K562 (cell line): ENCODE results near the gene ACSS2. TPM values are rescaled to one million over a fixed set of nuclear protein-coding genes. Genes with fewer than 3 reads are reported as not detected.

ENCODE experiments used
- ATAC-seq: fragments of 200-7000 bp; cut with Tn5 transposase; 3 replicates; pipeline ENCODE4 v1.9.1; 2020; ENCODE audit warnings: moderate library complexity
- BruUV-seq: library from RNA; stranded (reverse); fragments of 400-500 nt; replicated peaks from 2 replicates; lab custom pipeline; 2021; lab: Mats Ljungman, UMichigan
- CTCF ChIA-PET: fragments of 300-600 bp; formaldehyde crosslinking; extraction: SDS; loops from one replicate; lab custom pipeline; 2021; ENCODE audit warnings: low intra/inter-chr PET ratio; lab: Yijun Ruan, JAX
- POLR2A ChIA-PET: fragments of 300-600, 350-650 bp; sonication (Branson Sonifier 250); formaldehyde crosslinking; extraction: SDS; loops from one replicate; lab custom pipeline; 2021; ENCODE audit warnings: antibody characterized with exemption, inconsistent platforms; lab: Yijun Ruan, JAX
- DNase-seq, 4 experiments: peaks; one replicate each; pipeline versions ENCODE4 v3.0.0 to v3.0.0-alpha.2; 2011 to 2018; ENCODE audit warnings: low spot score in 3 of 4, mixed read lengths in 3 of 4; ENCODE audit errors: extremely low read depth in 1 of 4
- FAIRE-seq: peaks from 2 replicates; lab custom pipeline; 2011; peaks lifted over from hg19 to GRCh38; lab: Jason Lieb, UNC
- H2AFZ ChIP-seq: 2 replicates; pipeline ENCODE4 v1.6.0; 2011; ENCODE audit warnings: low read depth, low read length, control low read depth, inconsistent platforms
- H3K27ac ChIP-seq: fragments of 200-600 bp; 3 replicates; pipeline ENCODE4 v1.8.0; 2011; ENCODE audit warnings: low read depth, mild to moderate bottlenecking, control low read depth, inconsistent platforms, low read length, moderate library complexity, mixed read lengths; ENCODE audit errors: extremely low read depth
- H3K27me3 ChIP-seq, 2 experiments: fragments of 300-600 bp in 1 of 2; 2 replicates in 1 of 2; 3 replicates in 1 of 2; pipeline versions ENCODE4 v1.6.0 to v1.8.0; 2011; ENCODE audit warnings: inconsistent platforms in 2 of 2, low read length in 2 of 2, mild to moderate bottlenecking in 1 of 2, mixed read lengths in 1 of 2, moderate library complexity in 1 of 2; ENCODE audit not compliant: control insufficient read depth in 2 of 2, insufficient read depth in 2 of 2
- H3K36me3 ChIP-seq: fragments of 300-600 bp; 3 replicates; pipeline ENCODE4 v1.8.0; 2011; ENCODE audit warnings: mild to moderate bottlenecking, low read length, inconsistent platforms; ENCODE audit not compliant: control insufficient read depth, insufficient read depth
- H3K4me1 ChIP-seq, 2 experiments: fragments of 200-600 bp in 1 of 2; replicated peaks in 1 of 2; 2 replicates in 1 of 2; 3 replicates in 1 of 2; pipeline versions ENCODE4 v1.5.1 to v1.8.0; 2011; ENCODE audit warnings: inconsistent platforms in 2 of 2, low read length in 2 of 2, mild to moderate bottlenecking in 1 of 2, mixed read lengths in 1 of 2, moderate library complexity in 1 of 2; ENCODE audit not compliant: control insufficient read depth in 2 of 2, insufficient read depth in 2 of 2
- H3K4me2 ChIP-seq: 2 replicates; pipeline ENCODE4 v1.6.1; 2011; ENCODE audit warnings: low read length, control low read depth, inconsistent platforms, mixed read lengths; ENCODE audit not compliant: insufficient read depth
- H3K4me3 ChIP-seq: fragments of 200-600 bp; sonication (generic), shearing (Covaris generic); 2 replicates; pipeline ENCODE4 v1.5.1; 2016; ENCODE audit warnings: control low read depth, inconsistent platforms
- H3K79me2 ChIP-seq: fragments of 200-600 bp; 3 replicates; pipeline ENCODE4 v1.8.0; 2011; ENCODE audit warnings: low read length, inconsistent platforms; ENCODE audit not compliant: control insufficient read depth, insufficient read depth
- H3K9ac ChIP-seq, 2 experiments: 2 replicates each; pipeline versions ENCODE4 v1.6.0 to v1.6.1; 2011; ENCODE audit warnings: low read depth in 2 of 2, low read length in 2 of 2, control low read depth in 1 of 2, inconsistent platforms in 1 of 2, mild to moderate bottlenecking in 1 of 2, mixed read lengths in 1 of 2; ENCODE audit not compliant: insufficient read depth in 1 of 2
- H3K9me1 ChIP-seq: one replicate; pipeline ENCODE4 v1.6.0; 2011; ENCODE audit warnings: inconsistent platforms, mild to moderate bottlenecking, low read length, moderate library complexity; ENCODE audit not compliant: control insufficient read depth, insufficient read depth
- H3K9me3 ChIP-seq: replicated peaks from 2 replicates; pipeline ENCODE4 v1.5.1; 2011; ENCODE audit warnings: low read depth, low read length, inconsistent platforms; ENCODE audit not compliant: control insufficient read depth, insufficient read depth
- H4K20me1 ChIP-seq: replicated peaks from 2 replicates; pipeline ENCODE4 v1.6.1; 2011; ENCODE audit warnings: low read length, inconsistent platforms, mixed read lengths; ENCODE audit not compliant: control insufficient read depth, insufficient read depth
- ETV6 ChIP-seq, 3 experiments: fragments of 150-350 bp in 1 of 3; sonication (generic) in 1 of 3; formaldehyde crosslinking in 1 of 3; IDR thresholded peaks; 2 replicates each; pipeline versions ENCODE4 v1.6.1 to v1.8.0; 2014 to 2022; ENCODE audit warnings: borderline replicate concordance in 2 of 3, low read depth in 2 of 3, antibody characterized with exemption in 1 of 3, low read length in 1 of 3, mild to moderate bottlenecking in 1 of 3, missing genetic modification reagents in 1 of 3
- NCOA2 ChIP-seq, 2 experiments: fragments of 450-650 bp; IDR thresholded peaks; 2 replicates each; pipeline ENCODE4 v1.6.1; 2018; ENCODE audit warnings: mild to moderate bottlenecking in 2 of 2, moderate library complexity in 1 of 2; ENCODE audit not compliant: partially characterized antibody in 2 of 2
- RBM25 ChIP-seq: fragments of 200-400 bp; formaldehyde crosslinking; IDR thresholded peaks from 2 replicates; pipeline ENCODE4 v1.6.1; 2018; ENCODE audit warnings: low read length, low read depth, moderate library complexity; ENCODE audit not compliant: severe bottlenecking
- RNF2 ChIP-seq: sonication (generic); IDR thresholded peaks from 2 replicates; pipeline ENCODE4 v1.6.1; 2016
- SUPT5H ChIP-seq: fragments of 450-650 bp; IDR thresholded peaks from 2 replicates; pipeline ENCODE4 v1.6.1; 2016
- ZNF121 ChIP-seq: sonication (generic); formaldehyde crosslinking; conservative IDR thresholded peaks from 2 replicates; pipeline ENCODE4 v1.8.0; 2022; ENCODE audit warnings: missing genetic modification reagents
- ZNF75A ChIP-seq: fragments of 450-650 bp; formaldehyde crosslinking; IDR thresholded peaks from 2 replicates; pipeline ENCODE4 v1.4.0; 2020; ENCODE audit warnings: mild to moderate bottlenecking
- WGBS: fragments of 100-300 bp; shearing (Covaris generic); methylation state at CpG from one replicate; pipeline ENCODE4 v1.1.6; 2016; ENCODE audit warnings: low coverage, mixed read lengths; ENCODE audit not compliant: insufficient coverage; ENCODE audit errors: missing lambda C conversion rate; 5-methylcytosine and 5-hydroxymethylcytosine counted together
- in situ Hi-C: fragments of 300-500 bp; cut with MboI; formaldehyde crosslinking; loops from 4 replicates; pipeline ENCODE4 v1.15.0; 2018; ENCODE audit warnings: inconsistent platforms, mixed read lengths
- intact Hi-C: fragments of 100-400 bp; cut with micrococcal nuclease; formaldehyde crosslinking; loops from 2 replicates; pipeline ENCODE4 v1.14.2; 2022
- polyA plus RNA-seq, 8 experiments: library from polyadenylated mRNA; depleted of rRNA in 4 of 8; stranded (reverse) in 5 of 8; unstranded in 3 of 8; fragments of >200 nt; fragmentation: Nextera tagmentation in 2 of 8; fragmentation: Illumina TruSeq in 1 of 8; extraction: Ambion mirVana in 2 of 8; extraction: Trizol in 1 of 8; gene quantifications; 2 replicates each; pipeline versions ENCODE4 v1.2.1 to v1.2.3, GENCODE V29; 2011 to 2014; ENCODE audit warnings: inconsistent platforms in 1 of 8, missing spikeins in 1 of 8
- total RNA-seq, 7 experiments: library from RNA; depleted of rRNA in 6 of 7; stranded (reverse); fragments of >200 nt in 6 of 7; fragmentation: Illumina TruSeq in 2 of 7; extraction: Trizol in 2 of 7; gene quantifications; 2 replicates each; pipeline versions ENCODE4 v1.2.1 to v1.2.3, GENCODE V29; 2011 to 2021; ENCODE audit warnings: low replicate concordance in 1 of 7
- TF ChIP-seq, protein P1 (sequence below): sonication (generic); formaldehyde crosslinking; IDR thresholded peaks from 2 replicates; pipeline ENCODE4 v1.8.1; 2023; ENCODE audit warnings: mild to moderate bottlenecking, missing genetic modification reagents

ACSS2 gene
- total and polyA plus RNA-seq, 9 of the 15 experiments (the other 6 are each of a cell fraction or from before 2014, with no cell fraction given): 21.9 to 246 (median 66.2) TPM

DNA sequence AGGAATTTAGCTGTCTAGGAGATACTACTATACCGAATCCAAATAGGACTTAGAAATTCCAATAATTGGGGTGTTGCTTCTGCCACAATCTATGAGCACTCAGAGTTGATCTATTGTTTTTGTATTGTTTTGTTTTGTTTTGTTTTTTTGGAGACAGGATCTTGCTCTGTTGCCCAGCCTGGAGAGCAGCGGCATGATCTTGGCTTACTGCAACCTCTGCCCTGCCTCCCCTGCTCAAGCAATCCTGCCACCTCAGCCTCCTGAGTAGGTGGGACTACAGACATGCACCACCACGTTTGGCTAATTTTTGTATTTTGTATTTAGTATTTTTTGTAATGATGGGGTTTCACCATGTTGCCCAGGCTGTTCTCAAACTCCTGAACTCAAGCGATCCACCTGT lies 7.4 kb downstream of the ACSS2 start:
- H2AFZ ChIP-seq: no peak overlapping the region
- TF ChIP-seq NCOA2 (IDR thresholded peaks at IDR 0.05; ENCODE audit: partially characterized antibody in 2 of 2) (no peak), RNF2 (no peak), ZNF121 (CRISPR knock-in tag) (peak; percentile 90), ETV6 (IDR thresholded peaks at IDR 0.05; ENCODE audit: borderline replicate concordance in 1 of 2, low read depth in 2 of 2, low read length in 1 of 2) (no peak), ETV6 (CRISPR knock-in tag; IDR thresholded peaks at IDR 0.05; ENCODE audit: borderline replicate concordance) (no peak), ZNF75A (CRISPR knock-in tag) (no peak), SUPT5H (0 out of 2 replicates have a peak, but pooled peaks have one; percentile 14), RBM25 (no peak)
- TF ChIP-seq, protein P1, sequence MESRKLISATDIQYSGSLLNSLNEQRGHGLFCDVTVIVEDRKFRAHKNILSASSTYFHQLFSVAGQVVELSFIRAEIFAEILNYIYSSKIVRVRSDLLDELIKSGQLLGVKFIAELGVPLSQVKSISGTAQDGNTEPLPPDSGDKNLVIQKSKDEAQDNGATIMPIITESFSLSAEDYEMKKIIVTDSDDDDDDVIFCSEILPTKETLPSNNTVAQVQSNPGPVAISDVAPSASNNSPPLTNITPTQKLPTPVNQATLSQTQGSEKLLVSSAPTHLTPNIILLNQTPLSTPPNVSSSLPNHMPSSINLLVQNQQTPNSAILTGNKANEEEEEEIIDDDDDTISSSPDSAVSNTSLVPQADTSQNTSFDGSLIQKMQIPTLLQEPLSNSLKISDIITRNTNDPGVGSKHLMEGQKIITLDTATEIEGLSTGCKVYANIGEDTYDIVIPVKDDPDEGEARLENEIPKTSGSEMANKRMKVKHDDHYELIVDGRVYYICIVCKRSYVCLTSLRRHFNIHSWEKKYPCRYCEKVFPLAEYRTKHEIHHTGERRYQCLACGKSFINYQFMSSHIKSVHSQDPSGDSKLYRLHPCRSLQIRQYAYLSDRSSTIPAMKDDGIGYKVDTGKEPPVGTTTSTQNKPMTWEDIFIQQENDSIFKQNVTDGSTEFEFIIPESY: no peak
- TF ChIP-seq, all 486 proteins: peak for 2
- peaks cover 10 to 17% of the 10 kb centered on the region in 2 experiments; a peak in 3 of 5 replicates for H3K4me1 ChIP-seq
- H3K4me2 ChIP-seq: no peak overlapping the region
- in situ Hi-C loops (no loop called here), intact Hi-C loops (no loop called here)
- no peak overlapping the region for H3K27ac ChIP-seq
- H3K4me3 ChIP-seq: no peak overlapping the region
- whole genome bisulfite sequencing: 65% methylated on average over 4 of the region's 4 CpGs
- H3K9ac ChIP-seq: no peak overlapping the region
- no peak for FAIRE-seq
- ChIA-PET CTCF (no interaction called here), POLR2A (interaction anchor here (0.7 to 0.9 kb wide), 3 partner anchors 13 to 361 kb away, joined by 3 read pairs; no protein-coding TSS in a partner anchor)
- H3K9me1 ChIP-seq: no peaks in the 10 kb centered on the region
- no peak for ATAC-seq
- DNase-seq: no peak
- H3K27me3 ChIP-seq: no peaks in the 10 kb centered on the region
- BruUV-seq: no TSS peak
- peaks cover 61% of the 10 kb centered on the region for H3K36me3 ChIP-seq
- H3K79me2 ChIP-seq: peaks cover 21% of the 10 kb centered on the region; the same call in 2 of the 3 replicates
- peaks cover 12% of the 10 kb centered on the region for H3K9me3 ChIP-seq
- H4K20me1 ChIP-seq: no peaks in the 10 kb centered on the region
